GM12878 (cell line): ENCODE results near the gene VAMP3. TPM values are rescaled to one million over a fixed set of nuclear protein-coding genes. Genes with fewer than 3 reads are reported as not detected.

Experiments used
- BRCA1 ChIP-seq: IDR thresholded peaks from 2 replicates; pipeline ENCODE4 v1.6.1; 2011; ENCODE audit warnings: low read depth, low read length, improper control_type of control experiment
- CTCF ChIP-seq, 3 experiments: IDR thresholded peaks in 2 of 3; conservative IDR thresholded peaks in 1 of 3; 2 replicates each; pipeline ENCODE4 v1.5.1; 2011; ENCODE audit warnings: low read depth in 3 of 3, low read length in 3 of 3, mild to moderate bottlenecking in 3 of 3, control low read depth in 2 of 3, moderate library complexity in 2 of 3, inconsistent platforms in 1 of 3, mixed read lengths in 1 of 3; ENCODE audit not compliant: control insufficient read depth in 2 of 3, insufficient read depth in 1 of 3; ENCODE audit errors: extremely low read depth in 1 of 3
- FOXK2 ChIP-seq: fragments of 450-650 bp; IDR thresholded peaks from 2 replicates; pipeline ENCODE4 v1.6.1; 2017; ENCODE audit warnings: mild to moderate bottlenecking, moderate library complexity
- GABPA ChIP-seq: IDR thresholded peaks from 2 replicates; pipeline ENCODE4 v1.6.1; 2014; ENCODE audit warnings: antibody characterized with exemption, low read depth, mild to moderate bottlenecking, inconsistent platforms
- IKZF2 ChIP-seq, 2 experiments: fragments of 450-650 bp; IDR thresholded peaks; 2 replicates each; pipeline ENCODE4 v1.6.1; 2017; ENCODE audit warnings: mild to moderate bottlenecking in 2 of 2, moderate library complexity in 2 of 2
- NRF1 ChIP-seq: conservative IDR thresholded peaks from 2 replicates; pipeline ENCODE4 v1.6.1; 2011; ENCODE audit warnings: mild to moderate bottlenecking, low read depth, low read length, improper control_type of control experiment
- PRDM15 ChIP-seq: fragments of 450-650 bp; formaldehyde crosslinking; IDR thresholded peaks from 2 replicates; pipeline ENCODE4 v1.4.0; 2020; ENCODE audit warnings: mild to moderate bottlenecking, moderate library complexity
- polyA plus RNA-seq, 11 experiments: library from polyadenylated mRNA; depleted of rRNA in 4 of 11; unstranded in 6 of 11; stranded (reverse) in 5 of 11; fragments of >200 nt; fragmentation: Nextera tagmentation in 4 of 11; fragmentation: Illumina TruSeq in 1 of 11; extraction: Ambion mirVana in 4 of 11; extraction: Trizol in 1 of 11; gene quantifications; 1 replicate in 1 of 11; 2 replicates in 10 of 11; pipeline versions ENCODE4 v1.2.1 to v1.2.3, GENCODE V29; 2011 to 2016; ENCODE audit warnings: inconsistent platforms in 2 of 11, missing spikeins in 2 of 11, low read depth in 1 of 11
- total RNA-seq, 4 experiments: library from RNA; depleted of rRNA in 3 of 4; stranded (reverse); fragments of >200 nt in 3 of 4; fragmentation: Illumina TruSeq in 1 of 4; extraction: Trizol in 1 of 4; gene quantifications; 2 replicates each; pipeline versions ENCODE4 v1.2.1 to v1.2.3, GENCODE V29; 2013 to 2021
- TF ChIP-seq, protein P1 (sequence below): fragments of 450-650 bp; IDR thresholded peaks from 2 replicates; pipeline ENCODE4 v1.6.1; 2017; ENCODE audit warnings: mild to moderate bottlenecking, moderate library complexity
- TF ChIP-seq, protein P2 (sequence below): IDR thresholded peaks from 2 replicates; pipeline ENCODE4 v1.6.1; 2012; ENCODE audit warnings: low read depth, low read length, improper control_type of control experiment

Gene VAMP3
- total and polyA plus RNA-seq, 10 of the 15 experiments (the other 5 are each of a cell fraction or from before 2014, with no cell fraction given): 4.8 to 24.9 (median 9.7) TPM

DNA sequence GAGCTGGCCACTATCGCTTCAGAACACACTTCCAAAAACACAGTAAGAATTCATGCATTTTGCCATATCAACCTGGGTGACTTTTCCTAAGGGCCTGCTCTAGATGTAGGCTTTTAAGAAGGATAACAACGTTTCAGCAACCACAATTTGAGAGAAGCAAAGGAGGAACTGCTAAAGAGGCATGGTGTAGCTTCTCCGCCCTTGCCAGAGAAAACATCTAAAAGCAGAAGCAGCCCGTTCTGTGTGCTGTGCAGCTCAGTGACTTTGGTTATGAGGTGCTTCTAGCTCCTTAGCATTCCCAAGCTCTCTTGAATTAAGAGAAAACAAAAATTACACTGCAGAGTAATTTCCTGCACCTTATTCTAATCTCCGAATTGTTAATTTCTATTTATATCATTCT lies 15.7 kb downstream of the VAMP3 start (continued):
- TF ChIP-seq PRDM15 (CRISPR knock-in tag) (no peak), IKZF2 (IDR thresholded peaks at IDR 0.05) (no peak), BRCA1 (no peak), FOXK2 (no peak), GABPA (no peak), NRF1 (no peak), CTCF (IDR thresholded peaks at IDR 0.05 in 2 of 3, conservative IDR thresholded peaks at IDR 0.05 in 1 of 3; ENCODE audit: control insufficient read depth in 2 of 3, extremely low read depth in 1 of 3, insufficient read depth in 1 of 3, low read depth in 3 of 3, low read length in 3 of 3) (no peak)
- TF ChIP-seq, protein P1, sequence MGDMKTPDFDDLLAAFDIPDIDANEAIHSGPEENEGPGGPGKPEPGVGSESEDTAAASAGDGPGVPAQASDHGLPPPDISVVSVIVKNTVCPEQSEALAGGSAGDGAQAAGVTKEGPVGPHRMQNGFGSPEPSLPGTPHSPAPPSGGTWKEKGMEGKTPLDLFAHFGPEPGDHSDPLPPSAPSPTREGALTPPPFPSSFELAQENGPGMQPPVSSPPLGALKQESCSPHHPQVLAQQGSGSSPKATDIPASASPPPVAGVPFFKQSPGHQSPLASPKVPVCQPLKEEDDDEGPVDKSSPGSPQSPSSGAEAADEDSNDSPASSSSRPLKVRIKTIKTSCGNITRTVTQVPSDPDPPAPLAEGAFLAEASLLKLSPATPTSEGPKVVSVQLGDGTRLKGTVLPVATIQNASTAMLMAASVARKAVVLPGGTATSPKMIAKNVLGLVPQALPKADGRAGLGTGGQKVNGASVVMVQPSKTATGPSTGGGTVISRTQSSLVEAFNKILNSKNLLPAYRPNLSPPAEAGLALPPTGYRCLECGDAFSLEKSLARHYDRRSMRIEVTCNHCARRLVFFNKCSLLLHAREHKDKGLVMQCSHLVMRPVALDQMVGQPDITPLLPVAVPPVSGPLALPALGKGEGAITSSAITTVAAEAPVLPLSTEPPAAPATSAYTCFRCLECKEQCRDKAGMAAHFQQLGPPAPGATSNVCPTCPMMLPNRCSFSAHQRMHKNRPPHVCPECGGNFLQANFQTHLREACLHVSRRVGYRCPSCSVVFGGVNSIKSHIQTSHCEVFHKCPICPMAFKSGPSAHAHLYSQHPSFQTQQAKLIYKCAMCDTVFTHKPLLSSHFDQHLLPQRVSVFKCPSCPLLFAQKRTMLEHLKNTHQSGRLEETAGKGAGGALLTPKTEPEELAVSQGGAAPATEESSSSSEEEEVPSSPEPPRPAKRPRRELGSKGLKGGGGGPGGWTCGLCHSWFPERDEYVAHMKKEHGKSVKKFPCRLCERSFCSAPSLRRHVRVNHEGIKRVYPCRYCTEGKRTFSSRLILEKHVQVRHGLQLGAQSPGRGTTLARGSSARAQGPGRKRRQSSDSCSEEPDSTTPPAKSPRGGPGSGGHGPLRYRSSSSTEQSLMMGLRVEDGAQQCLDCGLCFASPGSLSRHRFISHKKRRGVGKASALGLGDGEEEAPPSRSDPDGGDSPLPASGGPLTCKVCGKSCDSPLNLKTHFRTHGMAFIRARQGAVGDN: no peak
- TF ChIP-seq, protein P2, sequence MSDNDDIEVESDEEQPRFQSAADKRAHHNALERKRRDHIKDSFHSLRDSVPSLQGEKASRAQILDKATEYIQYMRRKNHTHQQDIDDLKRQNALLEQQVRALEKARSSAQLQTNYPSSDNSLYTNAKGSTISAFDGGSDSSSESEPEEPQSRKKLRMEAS: no peak
